Common myeloid progenitor, CD34-positive (primary cell): ENCODE results near the gene CHURC1.

ENCODE experiments used
- CTCF ChIA-PET: fragments of 350-600 bp; sonication (Branson Sonifier 250); formaldehyde crosslinking; loops from one replicate; lab custom pipeline; 2021; ENCODE audit warnings: antibody characterized with exemption; lab: Charles Lee
- POLR2A ChIA-PET: fragments of 350-600 bp; sonication (Branson Sonifier 250); formaldehyde crosslinking; loops from one replicate; lab custom pipeline; 2021; ENCODE audit warnings: antibody characterized with exemption; lab: Charles Lee
- DNase-seq, 3 donors: peaks; one replicate each; pipeline versions ENCODE4 v3.0.0 to v3.0.0-alpha.2; 2013
- H3K27ac ChIP-seq, 2 experiments: 1 replicate in 1 of 2; 2 replicates in 1 of 2; pipeline ENCODE4 v1.7.0; 2013; ENCODE audit warnings: inconsistent platforms in 2 of 2, low read length in 2 of 2, mild to moderate bottlenecking in 2 of 2, low read depth in 1 of 2, moderate library complexity in 1 of 2; ENCODE audit not compliant: severe bottlenecking in 2 of 2, insufficient read depth in 1 of 2, poor library complexity in 1 of 2
- H3K27me3 ChIP-seq, 5 experiments: replicated peaks in 2 of 5; 1 replicate in 3 of 5; 2 replicates in 2 of 5; pipeline versions ENCODE4 v1.6.1 to v1.7.0; 2013; ENCODE audit warnings: low read length in 4 of 5, mild to moderate bottlenecking in 2 of 5, moderate library complexity in 2 of 5, inconsistent platforms in 1 of 5; ENCODE audit not compliant: insufficient read depth in 5 of 5, control insufficient read depth in 4 of 5
- H3K36me3 ChIP-seq, 4 experiments: 1 replicate in 2 of 4; 2 replicates in 2 of 4; pipeline versions ENCODE4 v1.6.1 to v1.7.0; 2013; ENCODE audit warnings: low read length in 3 of 4, control low read depth in 1 of 4, mild to moderate bottlenecking in 1 of 4; ENCODE audit not compliant: control insufficient read depth in 4 of 4, insufficient read depth in 4 of 4
- H3K4me1 ChIP-seq, 4 experiments: 1 replicate in 3 of 4; 2 replicates in 1 of 4; pipeline versions ENCODE4 v1.6.1 to v1.7.1; 2013; ENCODE audit warnings: low read length in 3 of 4, mild to moderate bottlenecking in 3 of 4, control low read depth in 1 of 4, inconsistent platforms in 1 of 4, moderate library complexity in 1 of 4; ENCODE audit not compliant: control insufficient read depth in 4 of 4, insufficient read depth in 4 of 4; ENCODE audit errors: control extremely low read depth in 1 of 4
- H3K4me3 ChIP-seq, 7 experiments: 1 replicate in 4 of 7; 2 replicates in 3 of 7; pipeline versions ENCODE4 v1.5.1 to v1.7.0; 2013; ENCODE audit warnings: mild to moderate bottlenecking in 7 of 7, low read length in 6 of 7, moderate library complexity in 6 of 7, inconsistent platforms in 2 of 7, low read depth in 2 of 7, control low read depth in 1 of 7; ENCODE audit not compliant: insufficient read depth in 4 of 7, control insufficient read depth in 1 of 7; ENCODE audit errors: extremely low read depth in 1 of 7
- H3K9me3 ChIP-seq, 5 experiments: 1 replicate in 4 of 5; 2 replicates in 1 of 5; pipeline versions ENCODE4 v1.6.1 to v1.7.1; 2013; ENCODE audit warnings: low read length in 4 of 5, mild to moderate bottlenecking in 2 of 5, inconsistent platforms in 1 of 5, low read depth in 1 of 5, moderate library complexity in 1 of 5; ENCODE audit not compliant: control insufficient read depth in 4 of 5, insufficient read depth in 2 of 5; ENCODE audit errors: control extremely low read depth in 1 of 5
- WGBS: methylation state at CpG from one replicate; pipeline ENCODE4 v1.1.5; 2013; ENCODE audit not compliant: insufficient coverage; 5-methylcytosine and 5-hydroxymethylcytosine counted together

The CHURC1 gene

DNA sequence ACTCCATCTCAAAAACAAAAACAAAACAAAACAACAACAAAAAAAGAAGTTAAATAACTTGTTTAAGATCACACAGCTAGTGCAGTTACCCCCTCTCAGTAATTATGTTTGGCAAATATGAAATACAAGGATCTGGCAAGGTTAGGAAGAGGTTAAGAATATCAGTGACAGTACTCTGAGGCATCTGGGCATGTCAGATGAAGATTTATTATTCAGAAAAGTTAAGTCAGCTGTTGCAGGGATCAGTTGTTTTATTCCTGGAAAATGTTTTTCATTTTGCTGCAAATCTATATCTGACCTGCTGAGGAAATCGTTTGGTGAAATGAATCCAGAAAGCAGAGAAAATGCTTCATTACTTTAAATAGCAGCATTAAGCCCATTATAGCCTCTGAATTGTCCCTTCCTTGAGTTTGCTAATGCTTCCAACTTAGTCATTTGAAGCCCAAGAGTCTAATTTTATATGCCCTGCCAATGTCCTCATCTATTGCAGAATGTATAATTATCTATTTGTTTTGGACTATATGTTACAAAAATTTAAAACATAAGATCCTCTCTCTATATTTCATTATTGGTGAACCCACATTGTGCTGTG is 20.2 kb downstream of the CHURC1 start:
- Histone ChIP-seq H3K4me1 (peaks cover 0 to 9% (median under 1%) of the 10 kb centered on the region in 4 experiments), H3K36me3 (peaks cover 22 to 60% (median 34%) of the 10 kb centered on the region in 4 experiments), H3K9me3 (no peaks in the 10 kb centered on the region), H3K27ac (no peak overlapping the region), H3K4me3 (no peak overlapping the region), H3K27me3 (no peaks in the 10 kb centered on the region)
- DNase-seq, result no peak
- 100% methylated on average over 1 of the region's 1 CpG for WGBS
- ChIA-PET CTCF (no interaction called here), POLR2A (no interaction called here)

DNA sequence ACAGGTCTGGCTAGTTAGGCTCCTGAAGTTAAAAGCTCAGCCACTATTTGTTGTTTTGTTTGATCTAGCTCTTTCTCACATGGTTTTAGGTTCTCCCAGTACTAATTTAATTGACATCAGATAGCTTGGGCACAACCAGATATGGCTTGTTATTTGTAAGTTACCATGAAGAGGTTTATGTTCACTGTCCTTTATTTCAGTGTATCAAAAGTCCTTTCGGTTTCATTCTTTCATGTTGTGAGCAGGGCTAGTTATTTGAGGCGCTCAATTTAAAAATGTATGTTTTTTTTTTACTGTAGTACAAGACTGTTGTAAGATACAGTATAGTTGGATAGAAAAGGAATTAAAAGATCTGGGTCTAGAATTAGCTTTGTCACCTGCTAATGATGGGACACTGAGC is 21.3 kb downstream of the CHURC1 start:
- DNase-seq, result no peak
- no peaks in the 10 kb centered on the region for H3K9me3 ChIP-seq
- peaks cover 22 to 54% (median 37%) of the 10 kb centered on the region in 4 experiments for H3K36me3 ChIP-seq
- no peak overlapping the region for H3K4me3 ChIP-seq
- no peaks in the 10 kb centered on the region for H3K27me3 ChIP-seq
- ChIA-PET POLR2A (interaction anchor here (0.6 kb wide), 1 partner anchor 54 kb away, joined by 4 read pairs; no protein-coding TSS in a partner anchor), CTCF (interaction anchor here (0.7 to 2.5 kb wide), 8 partner anchors 9 to 1098 kb away, joined by 3 to 12 read pairs (median 4); no protein-coding TSS in a partner anchor)
- WGBS, result 92% methylated on average over 2 of the region's 2 CpGs
- no peak overlapping the region for H3K27ac ChIP-seq
- no peaks in the 10 kb centered on the region for H3K4me1 ChIP-seq

DNA sequence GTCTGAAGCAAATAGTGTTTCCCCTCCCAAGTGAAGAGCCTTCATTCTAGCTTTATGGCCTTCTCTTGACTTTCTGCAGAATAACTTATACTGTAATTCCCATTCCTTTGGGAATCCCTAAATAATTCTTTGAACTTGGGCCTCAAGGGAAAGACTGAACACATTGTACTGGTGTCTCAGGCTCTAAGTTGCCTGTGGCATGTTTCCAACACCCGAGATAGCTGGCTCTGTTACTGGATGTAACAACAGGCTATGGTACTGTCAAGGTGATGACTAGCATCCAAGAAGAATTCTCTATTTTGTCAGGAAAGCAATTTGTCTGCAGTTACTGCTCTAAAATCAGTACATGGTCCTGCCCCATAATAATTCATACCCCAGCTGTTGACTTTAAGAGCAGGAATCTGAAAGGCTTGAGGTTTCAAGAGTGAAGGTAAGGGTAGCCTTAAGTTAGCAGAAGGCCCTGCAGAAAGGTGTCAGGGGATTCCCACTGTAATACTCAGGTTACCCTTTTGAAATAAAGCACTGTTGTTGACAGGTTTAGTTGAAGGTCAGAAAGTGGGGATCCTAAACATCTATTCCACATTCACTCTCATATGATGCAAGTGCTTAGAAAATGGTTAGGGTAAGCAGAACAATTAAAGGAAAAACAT is 23.0 kb downstream of the CHURC1 start:
- no peaks in the 10 kb centered on the region for H3K4me1 ChIP-seq
- H3K27ac ChIP-seq, result no peak overlapping the region
- H3K36me3 ChIP-seq, result peaks cover 16 to 44% (median 29%) of the 10 kb centered on the region in 4 experiments
- POLR2A ChIA-PET, result no interaction called here
- H3K4me3 ChIP-seq, result no peak overlapping the region
- no peaks in the 10 kb centered on the region for H3K9me3 ChIP-seq
- no peak for DNase-seq
- no peaks in the 10 kb centered on the region for H3K27me3 ChIP-seq
- WGBS, result no CpG with 5 or more reads among the region's 1 CpG
- CTCF ChIA-PET, result interaction anchor here (1.1 to 2.5 kb wide), 5 partner anchors 10 to 45 kb away, joined by 3 to 12 read pairs (median 8); no protein-coding TSS in a partner anchor

DNA sequence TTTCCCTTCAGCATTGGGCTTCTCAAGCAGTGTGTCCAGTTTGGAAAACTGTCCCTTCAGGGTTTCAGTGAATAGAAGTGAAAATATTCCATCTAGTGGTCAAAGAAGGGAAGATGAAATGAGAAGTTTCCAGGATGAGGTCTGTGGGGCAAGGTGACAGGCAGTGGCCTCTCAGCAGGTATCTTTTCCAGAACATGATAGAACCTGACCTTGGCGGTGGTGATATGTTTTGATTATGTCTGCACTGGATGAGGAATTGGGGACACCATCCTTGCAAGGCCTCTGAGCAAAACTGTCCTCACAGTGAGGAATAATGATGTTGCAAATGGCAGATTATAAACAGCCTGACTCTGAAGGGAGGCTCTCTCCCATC is 23.6 kb downstream of the CHURC1 start:
- Histone ChIP-seq H3K27me3 (no peaks in the 10 kb centered on the region), H3K4me1 (peaks cover 0 to under 1% (median 0%) of the 10 kb centered on the region in 4 experiments), H3K9me3 (no peaks in the 10 kb centered on the region), H3K27ac (no peak overlapping the region), H3K36me3 (peaks cover 16 to 42% (median 27%) of the 10 kb centered on the region in 4 experiments), H3K4me3 (no peak overlapping the region)
- ChIA-PET CTCF (interaction anchor here (2.5 kb wide), 1 partner anchor 27 kb away, joined by 8 read pairs; no protein-coding TSS in a partner anchor), POLR2A (no interaction called here)
- 100% methylated on average over 1 of the region's 1 CpG for WGBS
- no peak for DNase-seq

DNA sequence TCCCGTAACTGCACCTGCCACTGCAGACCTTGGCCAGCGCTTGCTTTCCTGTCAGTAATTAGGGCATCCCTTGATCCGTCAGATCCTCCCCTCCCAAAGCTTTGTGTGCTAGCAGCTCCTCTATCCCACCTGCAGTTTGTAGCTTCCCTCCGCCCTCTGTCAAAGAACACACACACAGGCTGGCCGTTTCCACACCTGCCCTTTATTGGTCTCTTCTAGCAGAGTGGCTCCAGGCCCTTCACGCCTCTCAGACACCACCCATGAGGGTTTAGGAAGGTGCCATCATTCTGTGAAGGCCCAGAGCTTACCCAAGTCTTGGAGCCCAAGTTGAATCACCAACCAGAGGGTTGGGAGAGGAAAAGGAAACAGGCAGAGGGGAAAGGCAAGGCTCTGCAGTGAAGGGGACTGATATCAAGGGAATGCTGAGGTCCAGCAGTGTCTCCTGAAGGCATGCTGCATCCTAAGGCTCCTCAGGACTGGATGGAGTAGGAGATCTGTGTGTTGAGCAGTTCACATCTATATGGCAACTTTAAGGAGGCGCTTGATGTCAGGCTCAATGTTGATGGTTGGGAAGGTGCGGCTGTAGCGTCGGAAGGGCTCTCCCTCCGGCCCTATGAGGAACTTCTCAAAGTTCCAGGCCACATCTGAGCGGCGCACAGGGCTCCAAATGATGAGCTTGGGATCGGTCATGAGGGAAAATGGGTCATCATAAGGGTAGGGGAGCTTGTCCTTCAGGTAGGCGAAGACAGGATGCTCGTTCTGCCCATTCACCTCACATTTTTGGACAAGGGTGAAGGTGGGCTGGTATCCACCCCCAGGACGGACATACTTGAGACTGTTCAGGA is 24.9 kb downstream of the CHURC1 start:
- H3K27me3 ChIP-seq, result no peaks in the 10 kb centered on the region
- 98% methylated on average over 13 of the region's 17 CpGs for WGBS
- DNase-seq, result no peak
- peaks cover 8 to 34% (median 16%) of the 10 kb centered on the region in 4 experiments for H3K36me3 ChIP-seq
- ChIA-PET POLR2A (interaction anchor here (0.6 kb wide), 1 partner anchor 10 kb away, joined by 3 read pairs; no protein-coding TSS in a partner anchor), CTCF (interaction anchor here (0.6 to 4.3 kb wide), 8 partner anchors 12 to 285 kb away, joined by 3 to 14 read pairs (median 5); no protein-coding TSS in a partner anchor)
- no peaks in the 10 kb centered on the region for H3K9me3 ChIP-seq
- H3K4me3 ChIP-seq, result no peak overlapping the region
- peaks cover 4 to 14% (median 11%) of the 10 kb centered on the region in 4 experiments for H3K4me1 ChIP-seq
- no peak overlapping the region for H3K27ac ChIP-seq

DNA sequence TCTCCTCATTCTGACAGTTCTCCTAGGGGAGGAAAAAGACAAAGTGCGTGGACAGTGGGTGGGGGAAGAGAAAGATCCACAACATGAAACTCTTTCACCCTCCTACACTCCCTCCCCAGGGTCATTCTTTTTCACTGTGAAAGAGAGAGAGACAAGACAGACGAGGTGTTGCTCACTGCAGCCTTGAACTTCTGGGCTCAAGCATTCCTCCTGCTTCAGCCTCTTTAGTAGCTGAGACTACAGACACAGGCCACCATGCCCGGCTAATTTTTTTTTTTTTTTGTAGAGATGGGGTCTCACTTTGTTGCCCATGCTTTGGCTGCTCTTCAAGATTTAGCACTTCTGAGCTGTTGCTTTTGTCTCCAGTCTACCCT is 25.5 kb downstream of the CHURC1 start:
- peaks cover 5 to 36% (median 14%) of the 10 kb centered on the region in 4 experiments for H3K36me3 ChIP-seq
- WGBS, result 100% methylated on average over 1 of the region's 3 CpGs
- H3K27me3 ChIP-seq, result no peaks in the 10 kb centered on the region
- H3K27ac ChIP-seq, result no peak overlapping the region
- H3K9me3 ChIP-seq, result no peaks in the 10 kb centered on the region
- H3K4me1 ChIP-seq, result peaks cover 4 to 18% (median 12%) of the 10 kb centered on the region in 4 experiments
- POLR2A ChIA-PET, result no interaction called here
- H3K4me3 ChIP-seq, result no peak overlapping the region
- CTCF ChIA-PET, result interaction anchor here (0.6 to 4.3 kb wide), 6 partner anchors 12 to 116 kb away, joined by 3 to 14 read pairs (median 6); no protein-coding TSS in a partner anchor
- DNase-seq, result no peak
